Lung (tissue), 12 donors: ENCODE measurements around the gene IDE. TPM values are rescaled to one million over a fixed set of nuclear protein-coding genes. Genes with fewer than 3 reads are reported as not detected.

Experiments used
- ATAC-seq: fragments of 200-7000 bp; cut with Tn5 transposase; one replicate; pipeline ENCODE4 v1.9.1; 2020; ENCODE audit warnings: moderate number of reproducible peaks; ENCODE audit not compliant: insufficient read depth, low FRiP score
- DNase-seq, 3 donors: peaks; one replicate each; pipeline ENCODE4 v3.0.0-alpha.2; 2013 to 2017
- H3K27ac ChIP-seq, 2 donors: one replicate each; pipeline ENCODE4 v1.5.1; 2013; ENCODE audit warnings: mild to moderate bottlenecking in 2 of 2, moderate library complexity in 2 of 2, control low read depth in 1 of 2, inconsistent platforms in 1 of 2, low read depth in 1 of 2, low read length in 1 of 2
- H3K27me3 ChIP-seq, 3 donors: one replicate each; pipeline ENCODE4 v1.5.1; 2013; ENCODE audit warnings: low read length in 2 of 3; ENCODE audit not compliant: control insufficient read depth in 3 of 3, insufficient read depth in 3 of 3
- H3K36me3 ChIP-seq, 4 donors: one replicate each; pipeline ENCODE4 v1.5.1; 2013; ENCODE audit warnings: low read length in 4 of 4, mild to moderate bottlenecking in 1 of 4, moderate library complexity in 1 of 4; ENCODE audit not compliant: control insufficient read depth in 4 of 4, insufficient read depth in 4 of 4
- H3K4me1 ChIP-seq, 5 donors: one replicate each; pipeline ENCODE4 v1.5.1; 2013; ENCODE audit warnings: low read length in 5 of 5, mild to moderate bottlenecking in 2 of 5, moderate library complexity in 1 of 5; ENCODE audit not compliant: control insufficient read depth in 5 of 5, insufficient read depth in 5 of 5
- H3K4me3 ChIP-seq: one replicate; pipeline ENCODE4 v1.5.1; 2013; ENCODE audit warnings: mild to moderate bottlenecking, control low read depth, moderate library complexity
- H3K9ac ChIP-seq, 2 donors: one replicate each; pipeline ENCODE4 v1.5.1; 2013; ENCODE audit warnings: low read length in 2 of 2, control low read depth in 1 of 2; ENCODE audit not compliant: insufficient read depth in 1 of 2
- H3K9me3 ChIP-seq, 4 donors: one replicate each; pipeline ENCODE4 v1.5.1; 2013; ENCODE audit warnings: low read length in 3 of 4, mild to moderate bottlenecking in 1 of 4, moderate library complexity in 1 of 4; ENCODE audit not compliant: control insufficient read depth in 4 of 4, insufficient read depth in 3 of 4
- WGBS, 2 donors: extraction: QIAGEN DNeasy Blood & Tissue Kit; methylation state at CpG; one replicate each; pipeline ENCODE4 v1.1.7; 2013; 5-methylcytosine and 5-hydroxymethylcytosine counted together
- polyA plus RNA-seq, 2 donors: library from polyadenylated mRNA; stranded (reverse); fragments of 200-250 nt; gene quantifications; one replicate each; pipeline ENCODE4 v1.2.1, GENCODE V29; 2013
- total RNA-seq, 2 donors: library from RNA; depleted of rRNA in 1 of 2; stranded (reverse); fragments of >200 nt in 1 of 2; gene quantifications; one replicate each; pipeline ENCODE4 v1.2.1, GENCODE V29; 2014 to 2021
- TF ChIP-seq, protein P1 (sequence below): IDR thresholded peaks from 2 replicates; pipeline ENCODE4 v1.5.1; 2012; ENCODE audit warnings: mild to moderate bottlenecking; ENCODE audit errors: control extremely low read depth, extremely low read depth
- donor health status: control.
- donor health status: control.
- donor health status: Bipolar disorder and iron deficiency.
- donor health status: healthy.
- donor health status: DM: yes; HTN: yes; CAD: no.

Gene IDE
- total and polyA plus RNA-seq, 4 donors: 9.1 to 39.2 (median 21.0) TPM

GRCh38 chr10:92562424-92562823 lies 11.5 kb downstream of the IDE start:
- H3K27me3 ChIP-seq: no peaks in the 10 kb centered on the region
- H3K36me3 ChIP-seq: peaks cover 0 to 9% (median 5%) of the 10 kb centered on the region in 4 donors
- H3K9me3 ChIP-seq: peaks cover 0 to 2% (median 0%) of the 10 kb centered on the region in 4 donors
- TF ChIP-seq, protein P1, sequence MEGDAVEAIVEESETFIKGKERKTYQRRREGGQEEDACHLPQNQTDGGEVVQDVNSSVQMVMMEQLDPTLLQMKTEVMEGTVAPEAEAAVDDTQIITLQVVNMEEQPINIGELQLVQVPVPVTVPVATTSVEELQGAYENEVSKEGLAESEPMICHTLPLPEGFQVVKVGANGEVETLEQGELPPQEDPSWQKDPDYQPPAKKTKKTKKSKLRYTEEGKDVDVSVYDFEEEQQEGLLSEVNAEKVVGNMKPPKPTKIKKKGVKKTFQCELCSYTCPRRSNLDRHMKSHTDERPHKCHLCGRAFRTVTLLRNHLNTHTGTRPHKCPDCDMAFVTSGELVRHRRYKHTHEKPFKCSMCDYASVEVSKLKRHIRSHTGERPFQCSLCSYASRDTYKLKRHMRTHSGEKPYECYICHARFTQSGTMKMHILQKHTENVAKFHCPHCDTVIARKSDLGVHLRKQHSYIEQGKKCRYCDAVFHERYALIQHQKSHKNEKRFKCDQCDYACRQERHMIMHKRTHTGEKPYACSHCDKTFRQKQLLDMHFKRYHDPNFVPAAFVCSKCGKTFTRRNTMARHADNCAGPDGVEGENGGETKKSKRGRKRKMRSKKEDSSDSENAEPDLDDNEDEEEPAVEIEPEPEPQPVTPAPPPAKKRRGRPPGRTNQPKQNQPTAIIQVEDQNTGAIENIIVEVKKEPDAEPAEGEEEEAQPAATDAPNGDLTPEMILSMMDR: no peak
- no peak overlapping the region for H3K27ac ChIP-seq
- no peak overlapping the region for H3K4me3 ChIP-seq
- ATAC-seq: no peak
- DNase-seq: no peak
- H3K4me1 ChIP-seq: no peaks in the 10 kb centered on the region
- no peak overlapping the region for H3K9ac ChIP-seq

- Histone ChIP-seq H3K4me3 (no peak overlapping the region), H3K36me3 (peaks cover 2 to 17% (median 10%) of the 10 kb centered on the region in 4 donors), H3K9ac (no peak overlapping the region), H3K27ac (no peak overlapping the region), H3K9me3 (peaks cover 0 to 3% (median 3%) of the 10 kb centered on the region in 4 donors), H3K4me1 (no peaks in the 10 kb centered on the region), H3K27me3 (no peaks in the 10 kb centered on the region)
- WGBS, 2 donors: 97 to 99% methylated on average over 4 of the region's 4 CpGs
- no peak for ATAC-seq
- DNase-seq: no peak
- TF ChIP-seq, protein P1: no peak
Observed at GRCh38 chr10:92559046-92559445, 14.8 kb downstream of the IDE start.

DNA sequence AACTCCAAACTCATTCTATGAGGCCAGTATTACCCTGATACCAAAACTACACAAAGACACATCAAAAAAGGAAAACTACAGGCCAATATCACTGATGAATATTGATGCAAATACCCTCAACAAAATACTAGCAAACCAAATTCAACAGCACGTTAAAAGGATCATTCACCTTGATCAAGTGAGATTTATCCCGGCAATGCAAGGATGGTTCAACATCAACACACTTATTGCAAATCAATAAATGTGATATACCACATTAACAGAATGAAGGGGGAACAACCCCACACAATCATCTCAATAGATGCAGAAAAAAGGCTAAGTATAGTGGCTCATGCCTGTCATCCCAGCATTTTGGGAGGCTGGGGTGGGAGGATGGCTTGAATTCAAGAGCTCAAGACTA lies 19.9 kb downstream of the IDE start:
- TF ChIP-seq, protein P1: no peak
- no peak overlapping the region for H3K9ac ChIP-seq
- DNase-seq (no peak), ATAC-seq (no peak)
- H3K4me3 ChIP-seq: no peak overlapping the region
- H3K27ac ChIP-seq: no peak overlapping the region
- no peaks in the 10 kb centered on the region for H3K27me3 ChIP-seq
- H3K36me3 ChIP-seq: peaks cover 2 to 16% (median 7%) of the 10 kb centered on the region in 4 donors
- no peaks in the 10 kb centered on the region for H3K4me1 ChIP-seq
- WGBS, 2 donors: 97 to 99% methylated on average over 2 of the region's 2 CpGs
- peaks cover 0 to 7% (median 2%) of the 10 kb centered on the region in 4 donors for H3K9me3 ChIP-seq

DNA sequence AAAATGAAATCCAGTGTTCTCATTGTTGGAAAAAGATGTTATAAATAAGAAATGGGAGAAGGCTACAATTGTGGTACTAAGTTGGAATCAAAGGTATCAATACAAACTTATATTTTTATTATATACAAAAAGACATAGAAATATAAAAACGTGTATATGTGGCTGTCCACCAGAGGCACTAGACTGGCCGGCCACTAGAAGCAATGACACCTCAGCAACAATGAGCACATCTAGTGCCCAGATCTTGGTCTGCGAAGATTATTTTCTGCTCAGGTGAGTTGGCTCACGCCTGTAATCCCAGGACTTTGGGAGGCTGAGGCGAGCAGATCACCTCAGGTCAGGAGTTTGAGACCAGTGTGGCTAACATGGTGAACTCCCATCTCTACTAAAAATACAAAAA lies 21.6 kb downstream of the IDE start:
- no peak overlapping the region for H3K27ac ChIP-seq
- peaks cover 2 to 14% (median 6%) of the 10 kb centered on the region in 4 donors for H3K36me3 ChIP-seq
- H3K9ac ChIP-seq: no peak overlapping the region
- peaks cover 0 to 7% (median 2%) of the 10 kb centered on the region in 4 donors for H3K9me3 ChIP-seq
- H3K27me3 ChIP-seq: no peaks in the 10 kb centered on the region
- H3K4me1 ChIP-seq: no peaks in the 10 kb centered on the region
- 96 to 99% methylated on average over 5 of the region's 5 CpGs for WGBS, 2 donors
- ATAC-seq (no peak), DNase-seq (no peak)
- TF ChIP-seq, protein P1: no peak
- no peak overlapping the region for H3K4me3 ChIP-seq
